SK-N-SH (cell line): ENCODE results near the gene ARHGAP42.

Experiments
- EP300 ChIP-seq, 2 experiments: IDR thresholded peaks; 2 replicates each; pipeline versions ENCODE4 v1.4.0 to v1.6.1; 2012; ENCODE audit warnings: borderline replicate concordance in 1 of 2, low read depth in 1 of 2, low read length in 1 of 2
- FOXJ3 ChIP-seq: sonication (generic); formaldehyde crosslinking; IDR thresholded peaks from 2 replicates; pipeline ENCODE4 v1.5.1; 2020; ENCODE audit warnings: mild to moderate bottlenecking, missing genetic modification reagents
- FOXM1 ChIP-seq: IDR thresholded peaks from 2 replicates; pipeline ENCODE4 v1.4.0; 2012; ENCODE audit warnings: low read depth, mild to moderate bottlenecking
- MEF2A ChIP-seq: IDR thresholded peaks from 2 replicates; pipeline ENCODE4 v1.4.0; 2012; ENCODE audit warnings: low read depth, borderline replicate concordance
- POLR2AphosphoS5 ChIP-seq: IDR thresholded peaks from 2 replicates; pipeline ENCODE4 v1.6.1; 2012; ENCODE audit warnings: low read depth, low read length
- RFX5 ChIP-seq: IDR thresholded peaks from 2 replicates; pipeline ENCODE4 v1.6.1; 2012; ENCODE audit warnings: mild to moderate bottlenecking, improper control_type of control experiment, low read length
- TEAD4 ChIP-seq: IDR thresholded peaks from 2 replicates; pipeline ENCODE4 v1.4.0; 2012; ENCODE audit warnings: mild to moderate bottlenecking, borderline replicate concordance; ENCODE audit not compliant: insufficient read depth
- YY1 ChIP-seq: IDR thresholded peaks from 2 replicates; pipeline ENCODE4 v1.4.0; 2012; ENCODE audit warnings: low read depth, mild to moderate bottlenecking
- TF ChIP-seq, protein P1 (sequence below): fragments of 200-600 bp; sonication (generic); IDR thresholded peaks from 2 replicates; pipeline ENCODE4 v1.6.1; 2017; ENCODE audit warnings: antibody characterized with exemption, mild to moderate bottlenecking, moderate library complexity
- TF ChIP-seq, protein P2 (sequence below): fragments of 150-350 bp; IDR thresholded peaks from 2 replicates; pipeline ENCODE4 v1.6.1; 2017; ENCODE audit warnings: antibody characterized with exemption, low read length, low read depth, borderline replicate concordance

DNA sequence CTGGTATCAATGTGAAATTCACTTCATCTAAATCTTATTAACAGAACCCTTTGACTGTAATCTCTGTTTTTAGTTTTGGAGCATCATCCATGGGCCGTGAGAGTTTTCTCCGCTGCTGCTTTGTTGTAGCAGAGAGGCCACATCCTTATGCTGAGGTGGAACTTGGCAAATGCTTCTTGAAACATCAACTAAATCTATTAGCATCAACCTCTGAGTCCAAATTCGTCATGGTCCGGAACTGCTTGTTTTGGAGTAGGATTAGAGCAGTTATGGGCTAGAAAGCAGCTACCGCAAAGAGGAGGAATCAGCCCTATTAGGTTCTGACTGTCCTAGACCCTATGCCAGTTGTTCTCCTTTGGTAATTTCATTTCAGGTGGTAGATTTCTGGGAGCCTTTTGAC, 324.8 kb downstream of the ARHGAP42 start:
- TF ChIP-seq RFX5 = no peak
- TF ChIP-seq, protein P1, sequence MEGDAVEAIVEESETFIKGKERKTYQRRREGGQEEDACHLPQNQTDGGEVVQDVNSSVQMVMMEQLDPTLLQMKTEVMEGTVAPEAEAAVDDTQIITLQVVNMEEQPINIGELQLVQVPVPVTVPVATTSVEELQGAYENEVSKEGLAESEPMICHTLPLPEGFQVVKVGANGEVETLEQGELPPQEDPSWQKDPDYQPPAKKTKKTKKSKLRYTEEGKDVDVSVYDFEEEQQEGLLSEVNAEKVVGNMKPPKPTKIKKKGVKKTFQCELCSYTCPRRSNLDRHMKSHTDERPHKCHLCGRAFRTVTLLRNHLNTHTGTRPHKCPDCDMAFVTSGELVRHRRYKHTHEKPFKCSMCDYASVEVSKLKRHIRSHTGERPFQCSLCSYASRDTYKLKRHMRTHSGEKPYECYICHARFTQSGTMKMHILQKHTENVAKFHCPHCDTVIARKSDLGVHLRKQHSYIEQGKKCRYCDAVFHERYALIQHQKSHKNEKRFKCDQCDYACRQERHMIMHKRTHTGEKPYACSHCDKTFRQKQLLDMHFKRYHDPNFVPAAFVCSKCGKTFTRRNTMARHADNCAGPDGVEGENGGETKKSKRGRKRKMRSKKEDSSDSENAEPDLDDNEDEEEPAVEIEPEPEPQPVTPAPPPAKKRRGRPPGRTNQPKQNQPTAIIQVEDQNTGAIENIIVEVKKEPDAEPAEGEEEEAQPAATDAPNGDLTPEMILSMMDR = no peak
- no peak for TF ChIP-seq EP300 (IDR thresholded peaks at IDR 0.05; ENCODE audit: borderline replicate concordance in 1 of 2, low read depth in 1 of 2, low read length in 1 of 2)
- TF ChIP-seq MEF2A = no peak
- TF ChIP-seq, protein P2, sequence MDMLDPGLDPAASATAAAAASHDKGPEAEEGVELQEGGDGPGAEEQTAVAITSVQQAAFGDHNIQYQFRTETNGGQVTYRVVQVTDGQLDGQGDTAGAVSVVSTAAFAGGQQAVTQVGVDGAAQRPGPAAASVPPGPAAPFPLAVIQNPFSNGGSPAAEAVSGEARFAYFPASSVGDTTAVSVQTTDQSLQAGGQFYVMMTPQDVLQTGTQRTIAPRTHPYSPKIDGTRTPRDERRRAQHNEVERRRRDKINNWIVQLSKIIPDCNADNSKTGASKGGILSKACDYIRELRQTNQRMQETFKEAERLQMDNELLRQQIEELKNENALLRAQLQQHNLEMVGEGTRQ = no peak
- TF ChIP-seq POLR2AphosphoS5 = no peak
- no peak for TF ChIP-seq FOXJ3 (CRISPR knock-in tag)
- TF ChIP-seq TEAD4 = no peak
- TF ChIP-seq YY1 = no peak
- TF ChIP-seq FOXM1 = no peak
